ENCODE results near the gene DDX24.

DNA sequence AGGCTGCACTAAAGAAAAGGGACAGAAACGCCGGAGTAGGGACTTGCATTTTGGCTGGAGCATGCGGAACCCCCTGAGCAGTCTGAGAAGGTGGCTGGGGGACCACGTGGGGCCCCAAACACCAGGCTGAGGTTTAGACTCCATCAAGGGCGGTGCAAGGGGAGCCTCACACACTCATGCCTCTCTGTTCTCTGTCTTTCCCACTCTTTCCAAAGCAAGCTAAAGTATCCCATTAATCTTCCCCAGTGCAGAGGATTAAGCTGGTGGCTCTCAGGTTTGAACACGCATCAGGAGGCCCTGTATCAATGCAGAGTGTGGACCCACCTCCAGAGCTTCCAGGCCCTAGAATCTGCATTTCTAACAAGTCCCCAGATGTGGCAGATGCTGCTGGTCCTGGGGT, 70.4 kb downstream of the DDX24 start:
- TF ChIP-seq EP300 (IDR thresholded peaks at IDR 0.05; ENCODE audit: borderline replicate concordance in 1 of 2, low read depth in 2 of 2, low read length in 2 of 2) (no peak), JUN (IDR thresholded peaks at IDR 0.05; ENCODE audit: low read depth, low read length) (no peak), TAF1 (IDR thresholded peaks at IDR 0.05; ENCODE audit: low read depth, low read length) (no peak), EGR1 (IDR thresholded peaks at IDR 0.05; ENCODE audit: borderline replicate concordance, low read depth, low read length) (no peak), POLR2AphosphoS5 (IDR thresholded peaks at IDR 0.05; ENCODE audit: low read depth, low read length) (no peak), SIN3A (conservative IDR thresholded peaks at IDR 0.05 in 1 of 2, IDR thresholded peaks at IDR 0.05 in 1 of 2; ENCODE audit: low read depth in 1 of 2, low read length in 2 of 2) (no peak), CBX8 (IDR thresholded peaks at IDR 0.05; ENCODE audit: borderline replicate concordance, low read depth, low read length) (no peak), GTF2F1 (IDR thresholded peaks at IDR 0.05; ENCODE audit: borderline replicate concordance, low read depth, low read length) (no peak), BACH1 (IDR thresholded peaks at IDR 0.05; ENCODE audit: low read length) (no peak), POLR2A (IDR thresholded peaks at IDR 0.05; ENCODE audit: control extremely low read depth in 1 of 2, low read depth in 2 of 2, low read length in 2 of 2) (no peak), SUZ12 (IDR thresholded peaks at IDR 0.05; ENCODE audit: low read length) (no peak)
- TF ChIP-seq, protein P1, sequence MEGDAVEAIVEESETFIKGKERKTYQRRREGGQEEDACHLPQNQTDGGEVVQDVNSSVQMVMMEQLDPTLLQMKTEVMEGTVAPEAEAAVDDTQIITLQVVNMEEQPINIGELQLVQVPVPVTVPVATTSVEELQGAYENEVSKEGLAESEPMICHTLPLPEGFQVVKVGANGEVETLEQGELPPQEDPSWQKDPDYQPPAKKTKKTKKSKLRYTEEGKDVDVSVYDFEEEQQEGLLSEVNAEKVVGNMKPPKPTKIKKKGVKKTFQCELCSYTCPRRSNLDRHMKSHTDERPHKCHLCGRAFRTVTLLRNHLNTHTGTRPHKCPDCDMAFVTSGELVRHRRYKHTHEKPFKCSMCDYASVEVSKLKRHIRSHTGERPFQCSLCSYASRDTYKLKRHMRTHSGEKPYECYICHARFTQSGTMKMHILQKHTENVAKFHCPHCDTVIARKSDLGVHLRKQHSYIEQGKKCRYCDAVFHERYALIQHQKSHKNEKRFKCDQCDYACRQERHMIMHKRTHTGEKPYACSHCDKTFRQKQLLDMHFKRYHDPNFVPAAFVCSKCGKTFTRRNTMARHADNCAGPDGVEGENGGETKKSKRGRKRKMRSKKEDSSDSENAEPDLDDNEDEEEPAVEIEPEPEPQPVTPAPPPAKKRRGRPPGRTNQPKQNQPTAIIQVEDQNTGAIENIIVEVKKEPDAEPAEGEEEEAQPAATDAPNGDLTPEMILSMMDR (IDR thresholded peaks at IDR 0.05; ENCODE audit: control extremely low read depth in 1 of 3, insufficient read depth in 1 of 3, low read depth in 1 of 3, low read length in 3 of 3), result no peak
- TF ChIP-seq, protein P2, sequence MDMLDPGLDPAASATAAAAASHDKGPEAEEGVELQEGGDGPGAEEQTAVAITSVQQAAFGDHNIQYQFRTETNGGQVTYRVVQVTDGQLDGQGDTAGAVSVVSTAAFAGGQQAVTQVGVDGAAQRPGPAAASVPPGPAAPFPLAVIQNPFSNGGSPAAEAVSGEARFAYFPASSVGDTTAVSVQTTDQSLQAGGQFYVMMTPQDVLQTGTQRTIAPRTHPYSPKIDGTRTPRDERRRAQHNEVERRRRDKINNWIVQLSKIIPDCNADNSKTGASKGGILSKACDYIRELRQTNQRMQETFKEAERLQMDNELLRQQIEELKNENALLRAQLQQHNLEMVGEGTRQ (IDR thresholded peaks at IDR 0.05; ENCODE audit: low read length), result no peak
